CD4-positive, alpha-beta memory T cell (primary cell): ENCODE results near the gene CCDC88B. TPM values are rescaled to one million over a fixed set of nuclear protein-coding genes. Genes with fewer than 3 reads are reported as not detected.

Source experiments
- CTCF ChIA-PET: fragments of 350-600 bp; sonication (Branson Sonifier 250); formaldehyde crosslinking; loops from one replicate; lab custom pipeline; 2021; ENCODE audit warnings: inconsistent platforms; ENCODE audit not compliant: partially characterized antibody; lab: Charles Lee
- POLR2A ChIA-PET: fragments of 350-600 bp; sonication (Branson Sonifier 250); formaldehyde crosslinking; loops from one replicate; lab custom pipeline; 2021; ENCODE audit not compliant: partially characterized antibody; lab: Charles Lee
- DNase-seq, 5 donors: peaks; one replicate each; pipeline versions ENCODE4 v3.0.0 to v3.0.0-alpha.2; 2020 to 2022; ENCODE audit warnings: mixed read lengths in 1 of 5
- H3K27ac ChIP-seq: one replicate; pipeline ENCODE4 v1.7.0; 2013; ENCODE audit warnings: low read depth, low read length
- H3K27me3 ChIP-seq: 2 replicates; pipeline ENCODE4 v1.7.0; 2013; ENCODE audit warnings: mild to moderate bottlenecking, low read length, moderate library complexity; ENCODE audit not compliant: insufficient read depth
- H3K36me3 ChIP-seq: 2 replicates; pipeline ENCODE4 v1.7.0; 2013; ENCODE audit warnings: mild to moderate bottlenecking, low read length, moderate library complexity; ENCODE audit not compliant: insufficient read depth
- H3K4me1 ChIP-seq: 2 replicates; pipeline ENCODE4 v1.7.0; 2013; ENCODE audit warnings: mild to moderate bottlenecking, low read length, moderate library complexity; ENCODE audit not compliant: insufficient read depth
- H3K4me3 ChIP-seq, 2 donors: one replicate each; pipeline ENCODE4 v1.7.0; 2013; ENCODE audit warnings: low read length in 2 of 2, mild to moderate bottlenecking in 1 of 2
- H3K9me3 ChIP-seq, 2 donors: one replicate each; pipeline ENCODE4 v1.7.0; 2013; ENCODE audit warnings: low read length in 2 of 2, control low read depth in 1 of 2; ENCODE audit not compliant: control insufficient read depth in 1 of 2
- H3K27ac Mint-ChIP-seq, 7 donors: one replicate each; pipeline ENCODE4 v1.8.0; 2020 to 2021; ENCODE audit warnings: mixed read lengths in 7 of 7, mild to moderate bottlenecking in 6 of 7, inconsistent platforms in 3 of 7, moderate library complexity in 3 of 7
- H3K27me3 Mint-ChIP-seq, 2 donors: one replicate each; pipeline ENCODE4 v1.8.0; 2020 to 2021; ENCODE audit warnings: mixed read lengths in 2 of 2
- H3K36me3 Mint-ChIP-seq, 2 donors: one replicate each; pipeline ENCODE4 v1.8.0; 2020 to 2021; ENCODE audit warnings: mixed read lengths in 2 of 2, inconsistent platforms in 1 of 2, mild to moderate bottlenecking in 1 of 2
- H3K4me1 Mint-ChIP-seq, 4 donors: one replicate each; pipeline ENCODE4 v1.8.0; 2020 to 2021; ENCODE audit warnings: mixed read lengths in 4 of 4, mild to moderate bottlenecking in 1 of 4
- H3K4me3 Mint-ChIP-seq, 8 donors: one replicate each; pipeline ENCODE4 v1.8.0; 2020 to 2021; ENCODE audit warnings: mixed read lengths in 8 of 8, mild to moderate bottlenecking in 7 of 8, moderate library complexity in 6 of 8, inconsistent platforms in 3 of 8
- H3K9me3 Mint-ChIP-seq, 8 donors: one replicate each; pipeline ENCODE4 v1.8.0; 2020 to 2021; ENCODE audit warnings: mixed read lengths in 8 of 8, mild to moderate bottlenecking in 5 of 8, inconsistent platforms in 3 of 8, moderate library complexity in 1 of 8
- intact Hi-C: fragments of 100-400 bp; cut with micrococcal nuclease; formaldehyde crosslinking; loops from one replicate; pipeline ENCODE4 v1.15.1; 2023
- polyA plus RNA-seq, 2 donors: library from polyadenylated mRNA; unstranded; fragments of 300-500 nt; fragmentation: Illumina TruSeq; gene quantifications; one replicate each; pipeline ENCODE4 v1.2.3, GENCODE V29; 2021
- total RNA-seq, 2 experiments: library from RNA; stranded (reverse); gene quantifications; one replicate each; pipeline ENCODE4 v1.2.3, GENCODE V29; 2021

The CCDC88B gene
- total and polyA plus RNA-seq, 4 experiments from 2014 or later: 6.8 to 73.0 (median 53.9) TPM

DNA sequence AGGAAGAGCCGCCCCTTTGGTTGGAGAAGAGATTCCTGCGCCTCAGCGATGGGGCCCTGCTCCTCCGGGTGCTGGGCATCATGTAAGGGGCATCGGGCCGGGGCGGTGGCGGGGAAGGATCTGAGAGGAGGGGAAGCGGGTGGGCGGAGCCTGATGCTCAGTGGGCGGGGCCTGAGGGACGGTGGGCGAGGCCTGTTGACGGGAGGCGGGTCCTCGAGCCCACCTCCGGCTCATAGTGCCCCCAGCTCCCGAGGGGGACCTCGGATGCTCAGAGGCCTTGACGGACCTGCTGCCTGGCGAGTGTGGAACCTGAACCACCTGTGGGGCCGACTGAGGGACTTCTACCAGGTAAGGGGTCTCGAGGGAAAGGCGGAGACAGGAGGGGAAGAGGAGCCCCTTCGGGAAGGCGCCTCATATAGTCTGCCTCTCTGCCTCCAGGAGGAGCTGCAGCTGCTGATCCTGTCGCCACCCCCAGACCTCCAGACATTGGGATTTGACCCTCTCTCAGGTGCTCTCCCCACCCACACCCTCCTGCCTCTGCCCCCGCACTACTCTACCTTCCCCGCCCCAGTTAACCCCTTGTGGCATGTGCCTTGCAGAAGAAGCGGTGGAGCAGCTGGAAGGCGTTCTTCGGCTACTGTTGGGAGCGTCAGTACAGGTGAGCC lies 799 bp downstream of the CCDC88B start:
- Mint-ChIP-seq H3K27ac (peak overlapping the region; percentile 88 to 99 (median 96)), H3K4me3 (peak overlapping the region; percentile 81 to 93 (median 86)), H3K27me3 (no peaks in the 10 kb centered on the region), H3K4me1 (peaks cover 22 to 51% (median 34%) of the 10 kb centered on the region in 4 donors), H3K9me3 (no peaks in the 10 kb centered on the region), H3K36me3 (peaks cover 14 to 36% of the 10 kb centered on the region in 2 donors)
- H3K4me3 ChIP-seq: peak overlapping the region; percentile 57 to 81
- H3K9me3 ChIP-seq: no peaks in the 10 kb centered on the region
- no peaks in the 10 kb centered on the region for H3K27me3 ChIP-seq
- intact Hi-C loops: loop anchor here (1.0 kb wide), 2 partner anchors 24 to 36 kb away; partner anchors contain the start of genes ESRRA and TRMT112
- peak; percentile 56 to 70 (median 60) for DNase-seq
- POLR2A ChIA-PET: interaction anchor here (0.5 to 9.7 kb wide), 15 partner anchors 9 to 155 kb away, joined by 3 to 153 read pairs (median 4); partner anchors contain the start of genes FERMT3, GPR137, PRDX5 and RPS6KA4
- peaks cover 44% of the 10 kb centered on the region for H3K4me1 ChIP-seq
- H3K27ac ChIP-seq: peak overlapping the region; percentile 81
- CTCF ChIA-PET: interaction anchor here (0.8 to 4.9 kb wide), 3 partner anchors 9 to 339 kb away, joined by 3 to 40 read pairs (median 4); partner anchors contain the start of genes PRDX5 and TRMT112
- H3K36me3 ChIP-seq: peaks cover 22% of the 10 kb centered on the region

GRCh38 chr11:64341429-64341828 lies 1.4 kb downstream of the CCDC88B start:
- no peaks in the 10 kb centered on the region for H3K27me3 ChIP-seq
- no peak overlapping the region for H3K4me3 ChIP-seq
- H3K36me3 Mint-ChIP-seq: peaks cover 17 to 40% of the 10 kb centered on the region in 2 donors
- H3K27ac ChIP-seq: peak overlapping the region; percentile 81
- H3K27me3 Mint-ChIP-seq: no peaks in the 10 kb centered on the region
- H3K4me3 Mint-ChIP-seq: peak overlapping the region; percentile 81 to 93 (median 86)
- H3K9me3 ChIP-seq: no peaks in the 10 kb centered on the region
- H3K4me1 Mint-ChIP-seq: peaks cover 22 to 51% (median 36%) of the 10 kb centered on the region in 4 donors
- H3K36me3 ChIP-seq: peaks cover 22% of the 10 kb centered on the region
- H3K4me1 ChIP-seq: peaks cover 44% of the 10 kb centered on the region
- H3K9me3 Mint-ChIP-seq: no peaks in the 10 kb centered on the region
- ChIA-PET POLR2A (interaction anchor here (0.5 to 9.7 kb wide), 7 partner anchors 17 to 135 kb away, joined by 3 to 153 read pairs (median 6); partner anchors contain the start of genes FERMT3, GPR137, PRDX5 and RPS6KA4), CTCF (interaction anchor here (4.9 kb wide), 1 partner anchor 24 kb away, joined by 40 read pairs; the partner anchor contains the start of genes PRDX5 and TRMT112)
- DNase-seq: no peak
- H3K27ac Mint-ChIP-seq: peak overlapping the region in 5 of 7 donors; percentile 46 to 88 (median 64)
- intact Hi-C loops: no loop called here

- H3K4me3 ChIP-seq: no peak overlapping the region
- peak overlapping the region; percentile 42 for H3K27ac ChIP-seq
- POLR2A ChIA-PET: interaction anchor here (1.0 to 9.7 kb wide), 5 partner anchors 17 to 136 kb away, joined by 3 to 153 read pairs (median 6); partner anchors contain the start of genes FERMT3, GPR137, PRDX5 and RPS6KA4
Measured at GRCh38 chr11:64341851-64342791, 2.1 kb downstream of the CCDC88B start.

DNA sequence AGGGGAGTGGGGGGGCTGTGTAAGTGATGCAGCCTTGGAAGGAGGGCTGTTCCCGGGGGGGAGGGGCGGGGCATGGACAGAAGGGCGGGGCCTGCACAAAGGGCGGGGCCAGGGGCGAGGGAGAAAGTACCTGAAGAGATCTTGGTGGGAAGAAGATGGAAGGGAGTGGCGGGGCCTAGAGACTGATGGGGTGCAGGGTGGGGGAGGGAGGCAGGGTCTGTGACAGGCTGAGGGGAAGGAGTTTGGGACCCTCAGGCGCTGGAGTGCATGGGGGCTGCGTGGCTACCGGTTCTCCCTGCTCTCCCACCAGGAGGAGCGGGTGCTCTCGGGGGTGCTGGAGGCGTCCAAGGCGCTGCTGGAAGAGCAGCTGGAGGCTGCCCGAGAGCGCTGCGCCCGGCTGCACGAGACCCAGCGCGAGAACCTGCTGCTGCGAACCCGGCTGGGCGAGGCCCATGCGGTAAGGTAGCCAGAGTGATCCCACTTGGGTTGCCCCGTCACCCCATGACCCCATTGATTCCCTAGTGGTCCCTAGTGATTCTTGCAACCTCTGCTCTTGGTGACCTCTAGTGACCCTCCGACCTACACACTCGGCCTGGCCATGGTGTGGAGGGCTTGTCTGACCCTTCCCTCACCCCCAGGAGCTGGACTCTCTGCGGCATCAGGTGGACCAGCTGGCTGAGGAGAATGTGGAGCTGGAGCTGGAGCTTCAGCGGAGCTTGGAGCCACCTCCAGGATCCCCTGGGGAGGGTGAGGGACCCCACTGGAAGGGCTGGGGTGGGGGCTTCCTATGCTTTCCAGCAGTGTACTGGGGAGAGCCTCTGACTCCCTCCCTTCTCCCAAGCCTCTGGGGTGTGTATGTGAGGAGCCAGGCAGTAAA lies 3.1 kb downstream of the CCDC88B start:
- H3K4me1 ChIP-seq: peaks cover 44% of the 10 kb centered on the region
- DNase-seq: no peak
- no peaks in the 10 kb centered on the region for H3K27me3 Mint-ChIP-seq

More at GRCh38 chr11:64341851-64342791, 2.1 kb downstream of the CCDC88B start:
- Mint-ChIP-seq H3K4me1 (peaks cover 21 to 51% (median 36%) of the 10 kb centered on the region in 4 donors), H3K27ac (peak overlapping the region in 6 of 7 donors; percentile 48 to 88 (median 76)), H3K36me3 (peaks cover 17 to 40% of the 10 kb centered on the region in 2 donors), H3K9me3 (no peaks in the 10 kb centered on the region), H3K4me3 (peak overlapping the region in 7 of 8 donors; percentile 39 to 93 (median 63)), H3K27me3 (no peaks in the 10 kb centered on the region)
- peak; percentile 87 to 91 (median 89) for DNase-seq
- Histone ChIP-seq H3K27me3 (no peaks in the 10 kb centered on the region), H3K9me3 (no peaks in the 10 kb centered on the region), H3K36me3 (peaks cover 22% of the 10 kb centered on the region), H3K4me1 (peaks cover 44% of the 10 kb centered on the region)
- CTCF ChIA-PET: interaction anchor here (0.8 to 4.9 kb wide), 5 partner anchors 10 to 150 kb away, joined by 3 to 40 read pairs (median 4); partner anchors contain the start of genes PRDX5 and TRMT112
- intact Hi-C loops: loop anchor here (1.0 kb wide), 1 partner anchor 17 kb away; the partner anchor contains the start of gene RPS6KA4

GRCh38 chr11:64343767-64344559 lies 4.0 kb downstream of the CCDC88B start:
- H3K27me3 ChIP-seq: no peaks in the 10 kb centered on the region
- Mint-ChIP-seq H3K4me1 (peaks cover 18 to 37% (median 28%) of the 10 kb centered on the region in 4 donors), H3K9me3 (no peaks in the 10 kb centered on the region), H3K4me3 (no peak overlapping the region), H3K36me3 (peaks cover 8 to 32% of the 10 kb centered on the region in 2 donors), H3K27me3 (no peaks in the 10 kb centered on the region), H3K27ac (no peak overlapping the region)
- ChIA-PET CTCF (interaction anchor here (1.6 to 4.9 kb wide), 2 partner anchors 27 to 139 kb away, joined by 5 to 40 read pairs; partner anchors contain the start of genes PRDX5 and TRMT112), POLR2A (interaction anchor here (9.7 kb wide), 1 partner anchor 27 kb away, joined by 153 read pairs; the partner anchor contains the start of genes PRDX5 and TRMT112)
- H3K36me3 ChIP-seq: peaks cover 29% of the 10 kb centered on the region
- intact Hi-C loops: no loop called here
- H3K27ac ChIP-seq: no peak overlapping the region
- DNase-seq: no peak
- no peaks in the 10 kb centered on the region for H3K9me3 ChIP-seq
- peaks cover 40% of the 10 kb centered on the region for H3K4me1 ChIP-seq
- no peak overlapping the region for H3K4me3 ChIP-seq

More for the DNA sequence above, 3.1 kb downstream of the CCDC88B start:
- ChIA-PET POLR2A (interaction anchor here (4.5 to 9.7 kb wide), 2 partner anchors 16 to 26 kb away, joined by 38 to 153 read pairs; partner anchors contain the start of genes PRDX5, RPS6KA4 and TRMT112), CTCF (interaction anchor here (0.8 to 4.9 kb wide), 6 partner anchors 9 to 151 kb away, joined by 3 to 40 read pairs (median 4); partner anchors contain the start of genes PRDX5 and TRMT112)
- H3K4me1 Mint-ChIP-seq: peaks cover 18 to 44% (median 33%) of the 10 kb centered on the region in 4 donors
- H3K36me3 Mint-ChIP-seq: peaks cover 11 to 36% of the 10 kb centered on the region in 2 donors
- H3K4me3 Mint-ChIP-seq: peak overlapping the region in 5 of 8 donors; percentile 39 to 64 (median 57)
- Histone ChIP-seq H3K27ac (no peak overlapping the region), H3K4me3 (no peak overlapping the region), H3K36me3 (peaks cover 26% of the 10 kb centered on the region), H3K9me3 (no peaks in the 10 kb centered on the region), H3K27me3 (no peaks in the 10 kb centered on the region)
- H3K27ac Mint-ChIP-seq: peak overlapping the region in 3 of 7 donors; percentile 48 to 88 (median 75)
- H3K9me3 Mint-ChIP-seq: no peaks in the 10 kb centered on the region
- intact Hi-C loops: loop anchor here (1.0 kb wide), 1 partner anchor 16 kb away; the partner anchor contains the start of gene RPS6KA4
